HepG2 (cell line): ENCODE measurements around the gene CRHBP. TPM values are rescaled to one million over a fixed set of nuclear protein-coding genes. Genes with fewer than 3 reads are reported as not detected.
A peak's percentile ranks its signal among the peaks of the same experiment; 100 is the strongest.

Experiments used
- ATAC-seq: fragments of 200-7000 bp; cut with Tn5 transposase; 3 replicates; pipeline ENCODE4 v1.9.1; 2020; ENCODE audit warnings: mild to moderate bottlenecking, moderate library complexity
- BruUV-seq: library from RNA; stranded (reverse); fragments of 400-500 nt; replicated peaks from 2 replicates; lab custom pipeline; 2021; lab: Mats Ljungman, UMichigan
- CTCF ChIA-PET: fragments of 300-600 bp; formaldehyde crosslinking; extraction: SDS; loops from one replicate; lab custom pipeline; 2021; ENCODE audit warnings: low total read pairs, inconsistent platforms, low intra/inter-chr PET ratio; lab: Yijun Ruan, JAX
- POLR2A ChIA-PET: fragments of 350-600 bp; sonication (Branson Sonifier 250); formaldehyde crosslinking; loops from one replicate; lab custom pipeline; 2020; ENCODE audit warnings: antibody characterized with exemption, inconsistent platforms; lab: Yijun Ruan, JAX
- DNase-seq: peaks from one replicate; pipeline ENCODE4 v3.0.0-alpha.2; 2015; ENCODE audit warnings: low spot score
- FAIRE-seq: peaks from 3 replicates; lab custom pipeline; 2011; peaks lifted over from hg19 to GRCh38; lab: Jason Lieb, UNC
- H2AFZ ChIP-seq: one replicate; pipeline ENCODE4 v1.6.1; 2011; ENCODE audit warnings: low read length, inconsistent platforms
- H3K27ac ChIP-seq: fragments of 300-600 bp; 3 replicates; pipeline ENCODE4 v1.8.0; 2011; ENCODE audit warnings: mixed run types, mild to moderate bottlenecking, mixed read lengths, low read length, inconsistent platforms; ENCODE audit not compliant: insufficient read depth; ENCODE audit errors: extremely low read length
- H3K27me3 ChIP-seq, 2 experiments: fragments of 200-600 bp in 1 of 2; 2 replicates in 1 of 2; 3 replicates in 1 of 2; pipeline versions ENCODE4 v1.6.0 to v1.8.0; 2011; ENCODE audit warnings: low read length in 2 of 2, mild to moderate bottlenecking in 2 of 2, moderate library complexity in 2 of 2, inconsistent platforms in 1 of 2; ENCODE audit not compliant: insufficient read depth in 2 of 2, control insufficient read depth in 1 of 2
- H3K36me3 ChIP-seq, 2 experiments: fragments of 200-600 bp in 1 of 2; replicated peaks in 1 of 2; 2 replicates in 1 of 2; 3 replicates in 1 of 2; pipeline versions ENCODE4 v1.5.1 to v1.8.0; 2011; ENCODE audit warnings: low read length in 2 of 2, inconsistent platforms in 1 of 2; ENCODE audit not compliant: insufficient read depth in 2 of 2, control insufficient read depth in 1 of 2
- H3K4me1 ChIP-seq: 2 replicates; pipeline ENCODE4 v1.5.1; 2012; ENCODE audit warnings: low read length, inconsistent platforms; ENCODE audit not compliant: insufficient read depth
- H3K4me2 ChIP-seq: 2 replicates; pipeline ENCODE4 v1.6.0; 2011; ENCODE audit warnings: low read depth, low read length, inconsistent platforms
- H3K4me3 ChIP-seq, 3 experiments: fragments of 200-600 bp in 1 of 3; sonication (generic), shearing (Covaris generic) in 1 of 3; replicated peaks in 1 of 3; 2 replicates each; pipeline ENCODE4 v1.5.1; 2011 to 2016; ENCODE audit warnings: low read length in 3 of 3, inconsistent platforms in 2 of 3, low read depth in 2 of 3, mild to moderate bottlenecking in 2 of 3, control low read depth in 1 of 3, mixed read lengths in 1 of 3; ENCODE audit not compliant: insufficient read depth in 1 of 3
- H3K79me2 ChIP-seq: one replicate; pipeline ENCODE4 v1.6.1; 2011; ENCODE audit warnings: low read length, inconsistent platforms; ENCODE audit not compliant: insufficient read depth
- H3K9ac ChIP-seq: 2 replicates; pipeline ENCODE4 v1.6.0; 2011; ENCODE audit warnings: mild to moderate bottlenecking, low read depth, low read length, inconsistent platforms; ENCODE audit not compliant: insufficient read depth
- H3K9me3 ChIP-seq: 2 replicates; pipeline ENCODE4 v1.5.1; 2012; ENCODE audit warnings: mild to moderate bottlenecking, low read length
- H4K20me1 ChIP-seq: 2 replicates; pipeline ENCODE4 v1.6.0; 2011; ENCODE audit warnings: inconsistent platforms, mild to moderate bottlenecking, low read length, moderate library complexity; ENCODE audit not compliant: insufficient read depth
- ARID2 ChIP-seq: sonication (generic); formaldehyde crosslinking; IDR thresholded peaks from 2 replicates; pipeline ENCODE4 v1.8.1; 2022; ENCODE audit warnings: mild to moderate bottlenecking, missing genetic modification reagents, borderline replicate concordance
- ISL2 ChIP-seq: sonication (generic); formaldehyde crosslinking; IDR thresholded peaks from 2 replicates; pipeline ENCODE4 v1.5.0; 2020; ENCODE audit warnings: missing genetic modification reagents
- PPARG ChIP-seq: conservative IDR thresholded peaks from 2 replicates; pipeline ENCODE4 v1.6.1; 2016; ENCODE audit warnings: missing biosample characterization, missing genetic modification reagents
- RAD51 ChIP-seq: fragments of 450-650 bp; IDR thresholded peaks from 2 replicates; pipeline ENCODE4 v1.6.1; 2016; ENCODE audit warnings: borderline replicate concordance
- ZNF552 ChIP-seq: sonication (generic); formaldehyde crosslinking; IDR thresholded peaks from 2 replicates; pipeline ENCODE4 v1.9.0; 2022; ENCODE audit warnings: missing genetic modification reagents, mild to moderate bottlenecking, borderline replicate concordance
- ZNF589 ChIP-seq: sonication (generic); formaldehyde crosslinking; conservative IDR thresholded peaks from 2 replicates; pipeline ENCODE4 v1.8.0; 2022; ENCODE audit warnings: mild to moderate bottlenecking, moderate library complexity, missing genetic modification reagents
- ZNF703 ChIP-seq: sonication (generic); formaldehyde crosslinking; IDR thresholded peaks from 2 replicates; pipeline ENCODE4 v1.5.1; 2020; ENCODE audit warnings: missing genetic modification reagents, mild to moderate bottlenecking, moderate library complexity, borderline replicate concordance
- WGBS: methylation state at CpG from one replicate; pipeline ENCODE4 v1.1.6; 2017; ENCODE audit warnings: low lambda C conversion rate; 5-methylcytosine and 5-hydroxymethylcytosine counted together
- in situ Hi-C: cut with HindIII; loops from 2 replicates; pipeline ENCODE4 v1.10.0; 2017; ENCODE audit warnings: low pct_unique_long_range_greater_than_20kb; ENCODE audit not compliant: extremely low pct_ligation_motif_present
- intact Hi-C: fragments of 100-400 bp; cut with micrococcal nuclease; formaldehyde crosslinking; loops from one replicate; pipeline ENCODE4 v1.10.0; 2022; ENCODE audit not compliant: unreplicated experiment
- polyA plus RNA-seq, 8 experiments: library from polyadenylated mRNA; depleted of rRNA in 3 of 8; stranded (reverse) in 7 of 8; unstranded in 1 of 8; fragments of >200 nt; fragmentation: Illumina TruSeq in 4 of 8; extraction: Trizol in 4 of 8; gene quantifications; 2 replicates each; pipeline versions ENCODE4 v1.2.1 to v1.2.3, GENCODE V29; 2011 to 2016; ENCODE audit warnings: low read depth in 4 of 8, missing spikeins in 1 of 8, mixed read lengths in 1 of 8; ENCODE audit not compliant: insufficient read depth in 1 of 8
- total RNA-seq, 5 experiments: library from RNA; depleted of rRNA; stranded (reverse); fragments of >200 nt; fragmentation: Illumina TruSeq; extraction: Trizol; gene quantifications; 2 replicates each; pipeline ENCODE4 v1.2.3, GENCODE V29; 2016; ENCODE audit warnings: low read depth in 1 of 5
- TF ChIP-seq, protein P1 (sequence below): sonication (generic); formaldehyde crosslinking; IDR thresholded peaks from 2 replicates; pipeline ENCODE4; 2020; ENCODE audit warnings: missing genetic modification reagents, mild to moderate bottlenecking, borderline replicate concordance
- TF ChIP-seq, protein P2 (sequence below): sonication (generic); formaldehyde crosslinking; IDR thresholded peaks from 2 replicates; pipeline ENCODE4 v1.5.0; 2020; ENCODE audit warnings: missing genetic modification reagents
- TF ChIP-seq, protein P3 (sequence below), 2 experiments: sonication (generic) in 1 of 2; formaldehyde crosslinking in 1 of 2; IDR thresholded peaks; 2 replicates each; pipeline versions ENCODE4 v1.5.1 to v1.6.1; 2011 to 2020; ENCODE audit warnings: borderline replicate concordance in 1 of 2, low read depth in 1 of 2, low read length in 1 of 2, mild to moderate bottlenecking in 1 of 2, missing genetic modification reagents in 1 of 2, moderate library complexity in 1 of 2
- TF ChIP-seq, protein P4 (sequence below): sonication (generic); IDR thresholded peaks from 2 replicates; pipeline ENCODE4 v1.6.1; 2016; ENCODE audit warnings: low read depth, borderline replicate concordance

CRHBP gene
- total and polyA plus RNA-seq, 2 of the 13 experiments (the other 11 are each of a cell fraction or from before 2014, with no cell fraction given): not detected

DNA sequence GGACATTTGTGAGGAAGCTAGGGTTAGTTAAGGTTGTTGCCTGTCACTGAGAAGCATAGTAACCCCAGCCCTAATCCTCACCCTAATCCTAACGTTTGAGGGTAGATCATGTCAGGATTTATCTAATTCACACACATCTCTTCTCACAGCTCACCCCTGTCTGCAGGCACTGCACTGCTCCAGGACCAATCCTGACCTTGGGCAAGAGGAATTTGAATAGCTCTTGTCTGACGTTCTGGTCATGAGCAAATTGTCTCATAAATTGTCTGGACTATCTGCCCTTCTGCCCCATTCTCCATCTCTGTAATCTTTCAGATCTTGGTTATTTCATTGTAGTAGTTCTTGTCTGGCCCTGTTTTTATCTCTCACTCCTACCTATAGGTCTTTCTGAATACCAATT, 18.7 kb downstream of the CRHBP start (continued):
- TF ChIP-seq, protein P1, sequence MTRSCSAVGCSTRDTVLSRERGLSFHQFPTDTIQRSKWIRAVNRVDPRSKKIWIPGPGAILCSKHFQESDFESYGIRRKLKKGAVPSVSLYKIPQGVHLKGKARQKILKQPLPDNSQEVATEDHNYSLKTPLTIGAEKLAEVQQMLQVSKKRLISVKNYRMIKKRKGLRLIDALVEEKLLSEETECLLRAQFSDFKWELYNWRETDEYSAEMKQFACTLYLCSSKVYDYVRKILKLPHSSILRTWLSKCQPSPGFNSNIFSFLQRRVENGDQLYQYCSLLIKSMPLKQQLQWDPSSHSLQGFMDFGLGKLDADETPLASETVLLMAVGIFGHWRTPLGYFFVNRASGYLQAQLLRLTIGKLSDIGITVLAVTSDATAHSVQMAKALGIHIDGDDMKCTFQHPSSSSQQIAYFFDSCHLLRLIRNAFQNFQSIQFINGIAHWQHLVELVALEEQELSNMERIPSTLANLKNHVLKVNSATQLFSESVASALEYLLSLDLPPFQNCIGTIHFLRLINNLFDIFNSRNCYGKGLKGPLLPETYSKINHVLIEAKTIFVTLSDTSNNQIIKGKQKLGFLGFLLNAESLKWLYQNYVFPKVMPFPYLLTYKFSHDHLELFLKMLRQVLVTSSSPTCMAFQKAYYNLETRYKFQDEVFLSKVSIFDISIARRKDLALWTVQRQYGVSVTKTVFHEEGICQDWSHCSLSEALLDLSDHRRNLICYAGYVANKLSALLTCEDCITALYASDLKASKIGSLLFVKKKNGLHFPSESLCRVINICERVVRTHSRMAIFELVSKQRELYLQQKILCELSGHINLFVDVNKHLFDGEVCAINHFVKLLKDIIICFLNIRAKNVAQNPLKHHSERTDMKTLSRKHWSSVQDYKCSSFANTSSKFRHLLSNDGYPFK (CRISPR knock-in tag): no peak
- TF ChIP-seq, protein P2, sequence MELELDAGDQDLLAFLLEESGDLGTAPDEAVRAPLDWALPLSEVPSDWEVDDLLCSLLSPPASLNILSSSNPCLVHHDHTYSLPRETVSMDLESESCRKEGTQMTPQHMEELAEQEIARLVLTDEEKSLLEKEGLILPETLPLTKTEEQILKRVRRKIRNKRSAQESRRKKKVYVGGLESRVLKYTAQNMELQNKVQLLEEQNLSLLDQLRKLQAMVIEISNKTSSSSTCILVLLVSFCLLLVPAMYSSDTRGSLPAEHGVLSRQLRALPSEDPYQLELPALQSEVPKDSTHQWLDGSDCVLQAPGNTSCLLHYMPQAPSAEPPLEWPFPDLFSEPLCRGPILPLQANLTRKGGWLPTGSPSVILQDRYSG: no peak
- TF ChIP-seq ISL2 (CRISPR knock-in tag): no peak
- TF ChIP-seq ZNF589 (CRISPR knock-in tag): no peak
- no peak for TF ChIP-seq ZNF703 (CRISPR knock-in tag)
- TF ChIP-seq, all 625 proteins: peak for 0

DNA sequence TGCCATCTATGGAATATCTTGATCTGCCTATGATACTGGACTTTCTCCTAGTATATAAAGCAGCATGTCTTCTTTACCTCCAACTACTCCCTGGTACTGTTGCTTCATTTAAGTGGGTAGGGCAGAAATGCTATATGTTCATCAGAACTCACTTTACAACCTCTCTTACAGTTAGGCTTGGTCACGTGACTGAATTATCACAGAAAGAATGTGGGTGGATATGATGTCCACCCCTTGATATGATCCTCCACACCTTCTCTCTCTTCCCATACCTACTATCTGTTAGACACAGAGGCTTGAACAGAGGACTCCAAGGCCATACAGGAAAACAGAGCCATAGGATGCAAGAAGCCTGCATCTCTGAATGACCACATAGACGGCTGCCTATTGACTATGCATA, 19.8 kb downstream of the CRHBP start:
- ChIA-PET CTCF (no interaction called here), POLR2A (no interaction called here)

More for the DNA sequence above, 19.8 kb downstream of the CRHBP start:
- FAIRE-seq (no peak), ATAC-seq (no peak), DNase-seq (no peak)
- Histone ChIP-seq H3K79me2 (no peaks in the 10 kb centered on the region), H3K4me3 (no peak overlapping the region), H3K9me3 (no peaks in the 10 kb centered on the region), H4K20me1 (no peaks in the 10 kb centered on the region), H3K4me2 (no peak overlapping the region), H3K27me3 (0 out of 5 replicates have a peak, but pooled peaks cover 0 to 6% of the 10 kb centered on the region in 2 experiments), H3K27ac (no peak overlapping the region), H3K36me3 (no peaks in the 10 kb centered on the region), H2AFZ (no peak overlapping the region), H3K4me1 (no peaks in the 10 kb centered on the region), H3K9ac (no peak overlapping the region)
- in situ Hi-C loops (no loop called here), intact Hi-C loops (no loop called here)
- WGBS: 3% methylated on average over 2 of the region's 2 CpGs
- no TSS peak for BruUV-seq
- TF ChIP-seq, protein P3, sequence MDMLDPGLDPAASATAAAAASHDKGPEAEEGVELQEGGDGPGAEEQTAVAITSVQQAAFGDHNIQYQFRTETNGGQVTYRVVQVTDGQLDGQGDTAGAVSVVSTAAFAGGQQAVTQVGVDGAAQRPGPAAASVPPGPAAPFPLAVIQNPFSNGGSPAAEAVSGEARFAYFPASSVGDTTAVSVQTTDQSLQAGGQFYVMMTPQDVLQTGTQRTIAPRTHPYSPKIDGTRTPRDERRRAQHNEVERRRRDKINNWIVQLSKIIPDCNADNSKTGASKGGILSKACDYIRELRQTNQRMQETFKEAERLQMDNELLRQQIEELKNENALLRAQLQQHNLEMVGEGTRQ (IDR thresholded peaks at IDR 0.05; ENCODE audit: low read depth, low read length): peak; percentile 63
- TF ChIP-seq, protein P3 (CRISPR knock-in tag; IDR thresholded peaks at IDR 0.05; ENCODE audit: borderline replicate concordance): no peak
- TF ChIP-seq ARID2 (CRISPR knock-in tag) (no peak), PPARG (no peak), ZNF552 (no peak), RAD51 (peak; percentile 88)
- TF ChIP-seq, protein P4, sequence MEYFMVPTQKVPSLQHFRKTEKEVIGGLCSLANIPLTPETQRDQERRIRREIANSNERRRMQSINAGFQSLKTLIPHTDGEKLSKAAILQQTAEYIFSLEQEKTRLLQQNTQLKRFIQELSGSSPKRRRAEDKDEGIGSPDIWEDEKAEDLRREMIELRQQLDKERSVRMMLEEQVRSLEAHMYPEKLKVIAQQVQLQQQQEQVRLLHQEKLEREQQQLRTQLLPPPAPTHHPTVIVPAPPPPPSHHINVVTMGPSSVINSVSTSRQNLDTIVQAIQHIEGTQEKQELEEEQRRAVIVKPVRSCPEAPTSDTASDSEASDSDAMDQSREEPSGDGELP: no peak
